Measurements from ENCODE around the gene RNF13. TPM values are rescaled to one million over a fixed set of nuclear protein-coding genes. Genes with fewer than 3 reads are reported as not detected.
A peak's percentile ranks its signal among the peaks of the same experiment; 100 is the strongest.

RNF13 gene
- total and polyA plus RNA-seq, 9 donors = 49.4 to 89.4 (median 54.1) TPM

- no peak overlapping the region for H3K4me3 ChIP-seq
- no peaks in the 10 kb centered on the region for H3K36me3 ChIP-seq
- intact Hi-C loops (cut with DNase I) = no loop called here
- no peaks in the 10 kb centered on the region for H3K9me3 ChIP-seq
- H3K27me3 ChIP-seq = no peaks in the 10 kb centered on the region
- H3K27ac ChIP-seq = no peak overlapping the region
- TF ChIP-seq POLR2A (IDR thresholded peaks at IDR 0.05) = no peak
- no peak for TF ChIP-seq EP300 (IDR thresholded peaks at IDR 0.05)
- TF ChIP-seq CTCF (IDR thresholded peaks at IDR 0.05) = no peak
- DNase-seq = no peak
- no peaks in the 10 kb centered on the region for H3K4me1 ChIP-seq (ENCODE audit: insufficient read depth)
- 89 to 93% (median 92%) methylated on average over 6 of the region's 6 CpGs for WGBS, 3 donors
Measured at GRCh38 chr3:149767720-149768119, 45.3 kb upstream of the RNF13 start.

DNA sequence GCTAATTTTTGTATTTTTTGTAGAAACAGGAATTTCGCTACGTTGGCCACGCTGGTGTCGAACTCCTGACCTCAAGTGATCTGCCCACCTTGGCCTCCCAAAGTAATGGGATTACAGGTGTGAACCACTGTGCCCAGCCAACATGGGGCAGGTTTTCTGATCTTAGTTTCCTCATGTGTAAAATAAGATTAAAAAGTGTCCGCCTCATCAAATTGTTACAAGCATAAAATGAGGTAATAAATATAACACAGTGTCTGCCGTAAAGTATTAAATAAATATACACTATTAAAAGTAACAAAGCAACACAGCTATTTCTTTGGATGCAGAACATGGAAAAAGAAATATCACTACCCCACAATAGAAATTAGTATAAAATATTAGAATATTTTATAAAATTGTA is 44.3 kb upstream of the RNF13 start:
- DNase-seq = no peak
- Histone ChIP-seq H3K4me3 (no peak overlapping the region), H3K27ac (no peak overlapping the region), H3K4me1 (ENCODE audit: insufficient read depth) (no peaks in the 10 kb centered on the region), H3K27me3 (no peaks in the 10 kb centered on the region), H3K9me3 (no peaks in the 10 kb centered on the region), H3K36me3 (no peaks in the 10 kb centered on the region)
- intact Hi-C loops (cut with DNase I) = no loop called here
- TF ChIP-seq CTCF (IDR thresholded peaks at IDR 0.05) (no peak), POLR2A (IDR thresholded peaks at IDR 0.05) (no peak)
- WGBS, 3 donors = 91 to 94% (median 91%) methylated on average over 6 of the region's 6 CpGs

GRCh38 chr3:149770246-149770645 is 42.8 kb upstream of the RNF13 start:
- intact Hi-C loops (cut with DNase I) = no loop called here
- WGBS, 3 donors = 85 to 88% (median 87%) methylated on average over 2 of the region's 2 CpGs
- TF ChIP-seq POLR2A (IDR thresholded peaks at IDR 0.05) (no peak), EP300 (IDR thresholded peaks at IDR 0.05) (no peak), CTCF (IDR thresholded peaks at IDR 0.05) (no peak)

GRCh38 chr3:149771652-149772271 is 41.3 kb upstream of the RNF13 start:
- peak; percentile 26 to 59 (median 35) for DNase-seq
- intact Hi-C loops (cut with DNase I) = no loop called here
- 50 to 55% (median 53%) methylated on average over 8 of the region's 8 CpGs for WGBS, 3 donors

More at GRCh38 chr3:149770246-149770645, 42.8 kb upstream of the RNF13 start:
- no peaks in the 10 kb centered on the region for H3K9me3 ChIP-seq
- no peak overlapping the region for H3K27ac ChIP-seq
- H3K27me3 ChIP-seq = no peaks in the 10 kb centered on the region
- no peak overlapping the region for H3K4me3 ChIP-seq
- no peak for DNase-seq
- no peaks in the 10 kb centered on the region for H3K4me1 ChIP-seq (ENCODE audit: insufficient read depth)
- H3K36me3 ChIP-seq = no peaks in the 10 kb centered on the region

More at GRCh38 chr3:149771652-149772271, 41.3 kb upstream of the RNF13 start:
- H3K4me3 ChIP-seq = no peak overlapping the region
- no peaks in the 10 kb centered on the region for H3K9me3 ChIP-seq
- H3K27ac ChIP-seq = no peak overlapping the region
- TF ChIP-seq EP300 (IDR thresholded peaks at IDR 0.05) (no peak), CTCF (IDR thresholded peaks at IDR 0.05) (peak; percentile 31 to 39 (median 32)), POLR2A (IDR thresholded peaks at IDR 0.05) (no peak)
- H3K36me3 ChIP-seq = no peaks in the 10 kb centered on the region
- H3K4me1 ChIP-seq (ENCODE audit: insufficient read depth) = no peaks in the 10 kb centered on the region
- no peaks in the 10 kb centered on the region for H3K27me3 ChIP-seq
